HUES6 (cell line): ENCODE results near the gene NDUFB7.

Experiments
- H3K27ac ChIP-seq: 2 replicates; pipeline ENCODE4 v1.7.0; 2013; ENCODE audit warnings: low read depth, mild to moderate bottlenecking, low read length, inconsistent platforms
- H3K27me3 ChIP-seq: 2 replicates; pipeline ENCODE4 v1.6.1; 2013; ENCODE audit warnings: low read length; ENCODE audit not compliant: control insufficient read depth, insufficient read depth
- H3K36me3 ChIP-seq: 2 replicates; pipeline ENCODE4 v1.6.1; 2013; ENCODE audit warnings: low read length; ENCODE audit not compliant: control insufficient read depth, insufficient read depth
- H3K4me1 ChIP-seq: 2 replicates; pipeline ENCODE4 v1.6.1; 2013; ENCODE audit warnings: low read length; ENCODE audit not compliant: control insufficient read depth, insufficient read depth
- H3K4me3 ChIP-seq: 2 replicates; pipeline ENCODE4 v1.5.1; 2013; ENCODE audit warnings: low read depth, low read length
- H3K9ac ChIP-seq: one replicate; pipeline ENCODE4 v1.6.1; 2013; ENCODE audit warnings: mild to moderate bottlenecking, low read length
- H3K9me3 ChIP-seq: 2 replicates; pipeline ENCODE4 v1.6.1; 2013; ENCODE audit warnings: low read depth, low read length; ENCODE audit not compliant: control insufficient read depth, insufficient read depth

The NDUFB7 gene

GRCh38 chr19:14530506-14530905 lies 41.4 kb downstream of the NDUFB7 start:
- H3K9me3 ChIP-seq = no peaks in the 10 kb centered on the region
- peaks cover 8% of the 10 kb centered on the region; the same call in 1 of the 2 replicates for H3K4me1 ChIP-seq
- H3K36me3 ChIP-seq = peaks cover 8% of the 10 kb centered on the region
- H3K27ac ChIP-seq = no peak overlapping the region
- H3K9ac ChIP-seq = no peak overlapping the region
- H3K27me3 ChIP-seq = no peaks in the 10 kb centered on the region
- peak overlapping the region; percentile 90 for H3K4me3 ChIP-seq

GRCh38 chr19:14530005-14530348 lies 41.9 kb downstream of the NDUFB7 start:
- Histone ChIP-seq H3K9ac (peak overlapping the region; percentile 89), H3K9me3 (no peaks in the 10 kb centered on the region), H3K4me3 (peak overlapping the region; percentile 90), H3K27ac (peak overlapping the region; percentile 46), H3K36me3 (peaks cover 8% of the 10 kb centered on the region), H3K27me3 (no peaks in the 10 kb centered on the region), H3K4me1 (peaks cover 10% of the 10 kb centered on the region; the same call in 1 of the 2 replicates)

DNA sequence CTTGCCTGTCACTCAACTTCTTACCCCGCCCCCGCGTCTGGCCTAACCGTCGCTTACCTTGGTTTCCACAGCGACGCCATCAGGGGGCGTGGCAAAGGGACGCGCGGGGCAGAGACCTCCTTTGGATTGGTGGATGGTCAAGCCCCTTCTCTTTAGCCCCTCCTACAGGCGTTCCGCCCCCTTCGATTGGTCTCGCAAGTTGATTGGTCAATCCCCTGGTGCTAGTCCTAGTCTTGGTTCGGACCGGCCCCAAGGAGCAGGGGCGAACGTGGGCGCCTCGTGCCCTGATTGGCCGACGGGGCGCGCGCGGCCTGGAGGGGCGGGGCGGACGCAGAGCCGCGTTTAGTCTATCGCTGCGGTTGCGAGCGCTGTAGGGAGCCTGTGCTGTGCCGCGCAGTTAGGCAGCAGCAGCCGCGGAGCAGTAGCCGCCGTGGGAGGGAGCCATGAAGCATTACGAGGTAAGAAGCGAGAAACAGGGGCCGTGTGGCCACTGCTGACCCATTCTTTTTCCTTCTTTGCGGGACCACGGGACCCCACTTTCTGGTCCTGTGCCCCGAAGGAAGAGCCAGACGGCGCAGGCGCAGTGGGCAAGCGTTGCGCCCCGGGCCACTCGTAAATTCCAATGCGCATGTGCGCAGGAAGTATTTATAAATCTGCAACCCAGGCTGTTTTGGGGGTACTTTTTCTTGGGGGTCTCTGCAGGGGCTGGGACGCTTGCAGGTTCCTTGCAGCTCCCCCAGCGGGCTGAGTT lies 42.4 kb downstream of the NDUFB7 start, which contains the start of gene TECR:
TECR (plus strand) TSS at position 341 of the 751 bp plus-strand sequence; CDS start at position 444, 103 bp downstream.
- H3K27ac ChIP-seq = peak within 1 kb of the TSS; percentile 46

GRCh38 chr19:14528419-14529253 lies 43.2 kb downstream of the NDUFB7 start:
- Histone ChIP-seq H3K4me1 (peaks cover 10% of the 10 kb centered on the region; the same call in 1 of the 2 replicates), H3K36me3 (peaks cover 4% of the 10 kb centered on the region; the same call in 1 of the 2 replicates), H3K9me3 (no peaks in the 10 kb centered on the region), H3K27ac (no peak overlapping the region), H3K9ac (no peak overlapping the region), H3K4me3 (peak overlapping the region; percentile 63), H3K27me3 (no peaks in the 10 kb centered on the region)

More for the DNA sequence above, 42.4 kb downstream of the NDUFB7 start, which contains the start of gene TECR:
- Histone ChIP-seq H3K9ac (peak within 1 kb of the TSS; percentile 89), H3K27me3 (no peaks in the 10 kb centered on the region), H3K4me1 (peaks cover 10% of the 10 kb centered on the region; the same call in 1 of the 2 replicates), H3K4me3 (peak within 1 kb of the TSS; percentile 90), H3K9me3 (no peaks in the 10 kb centered on the region), H3K36me3 (peaks cover 4% of the 10 kb centered on the region)

DNA sequence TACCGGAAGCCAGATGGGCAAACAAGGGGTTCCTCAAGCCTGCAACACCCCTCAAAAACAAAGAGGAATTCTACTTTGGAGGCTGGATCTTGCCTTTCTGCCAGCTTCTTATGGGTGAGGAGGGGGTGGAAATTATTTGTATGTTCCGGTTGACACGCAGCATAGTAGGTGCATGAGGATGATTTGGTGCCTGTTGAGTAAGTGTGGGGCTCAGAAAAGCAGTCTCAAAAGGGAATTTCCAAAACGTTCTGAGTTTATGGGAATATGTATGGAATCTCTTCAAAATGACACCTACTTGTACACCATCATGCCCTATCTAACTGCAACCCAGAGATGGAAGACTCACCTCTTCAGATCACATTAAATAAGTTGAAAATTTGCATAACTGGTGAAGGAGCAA lies 45.4 kb downstream of the NDUFB7 start:
- Histone ChIP-seq H3K9ac (no peak overlapping the region), H3K4me1 (peaks cover 10% of the 10 kb centered on the region; the same call in 1 of the 2 replicates), H3K9me3 (no peaks in the 10 kb centered on the region), H3K4me3 (no peak overlapping the region), H3K27me3 (no peaks in the 10 kb centered on the region), H3K36me3 (no peaks in the 10 kb centered on the region), H3K27ac (no peak overlapping the region)

GRCh38 chr19:14525729-14526128 lies 46.1 kb downstream of the NDUFB7 start:
- peaks cover 10% of the 10 kb centered on the region; the same call in 1 of the 2 replicates for H3K4me1 ChIP-seq
- H3K4me3 ChIP-seq = no peak overlapping the region
- no peaks in the 10 kb centered on the region for H3K36me3 ChIP-seq
- no peak overlapping the region for H3K27ac ChIP-seq
- no peaks in the 10 kb centered on the region for H3K9me3 ChIP-seq
- H3K9ac ChIP-seq = no peak overlapping the region
- H3K27me3 ChIP-seq = no peaks in the 10 kb centered on the region

- no peaks in the 10 kb centered on the region for H3K9me3 ChIP-seq
- no peak overlapping the region for H3K9ac ChIP-seq
- H3K27ac ChIP-seq = no peak overlapping the region
Measured at GRCh38 chr19:14520543-14520942, 51.3 kb downstream of the NDUFB7 start.

GRCh38 chr19:14519860-14520407 lies 51.9 kb downstream of the NDUFB7 start:
- H3K4me3 ChIP-seq = no peak overlapping the region
- peaks cover 18% of the 10 kb centered on the region for H3K36me3 ChIP-seq
- peak overlapping the region; percentile 46 for H3K9ac ChIP-seq
- H3K27me3 ChIP-seq = no peaks in the 10 kb centered on the region
- peaks cover 18% of the 10 kb centered on the region for H3K4me1 ChIP-seq
- H3K9me3 ChIP-seq = no peaks in the 10 kb centered on the region
- peak overlapping the region; percentile 74; the same call in 1 of the 2 replicates for H3K27ac ChIP-seq

More at GRCh38 chr19:14520543-14520942, 51.3 kb downstream of the NDUFB7 start:
- Histone ChIP-seq H3K4me1 (peaks cover 20% of the 10 kb centered on the region), H3K4me3 (no peak overlapping the region), H3K36me3 (peaks cover 12% of the 10 kb centered on the region), H3K27me3 (no peaks in the 10 kb centered on the region)

- Histone ChIP-seq H3K9ac (peak overlapping the region; percentile 46), H3K4me1 (peaks cover 18% of the 10 kb centered on the region), H3K4me3 (no peak overlapping the region; the same call in 1 of the 2 replicates), H3K9me3 (no peaks in the 10 kb centered on the region), H3K27me3 (no peaks in the 10 kb centered on the region), H3K27ac (peak overlapping the region; percentile 74; the same call in 1 of the 2 replicates), H3K36me3 (peaks cover 24% of the 10 kb centered on the region)
Measured at GRCh38 chr19:14519245-14519859, 52.5 kb downstream of the NDUFB7 start.

GRCh38 chr19:14517840-14518505 lies 53.9 kb downstream of the NDUFB7 start, which contains the start of gene DNAJB1:
Gene DNAJB1, minus strand, starts transcription at chr19:14518397. Its CDS starts 48 bp downstream, at chr19:14518349.
- Histone ChIP-seq H3K36me3 (peaks cover 29% of the 10 kb centered on the region), H3K27me3 (no peaks in the 10 kb centered on the region), H3K4me1 (peaks cover 18% of the 10 kb centered on the region), H3K4me3 (peak within 1 kb of the TSS; percentile 100), H3K27ac (peak within 1 kb of the TSS; percentile 93), H3K9me3 (no peaks in the 10 kb centered on the region), H3K9ac (peak within 1 kb of the TSS; percentile 97)
